Neuron (in vitro differentiated cells): ENCODE measurements around the gene USP53.
"Not testable (repeated sequence)": the region's sequence is repeated elsewhere in the genome, so short reads cannot be mapped to it uniquely, and the experiment has no call there.

Source experiments
- H2AFZ ChIP-seq: one replicate; pipeline ENCODE4 v1.6.1; 2013; ENCODE audit warnings: low read depth, mild to moderate bottlenecking, inconsistent platforms, low read length, moderate library complexity
- H3K27me3 ChIP-seq: one replicate; pipeline ENCODE4 v1.6.1; 2013; ENCODE audit warnings: low read length; ENCODE audit not compliant: insufficient read depth
- H3K36me3 ChIP-seq: one replicate; pipeline ENCODE4 v1.6.1; 2013; ENCODE audit warnings: low read length; ENCODE audit not compliant: insufficient read depth
- H3K4me1 ChIP-seq: one replicate; pipeline ENCODE4 v1.6.1; 2013; ENCODE audit warnings: low read length; ENCODE audit not compliant: insufficient read depth
- H3K4me3 ChIP-seq: 2 replicates; pipeline ENCODE4 v1.5.1; 2013; ENCODE audit warnings: mild to moderate bottlenecking, low read length, moderate library complexity
- H3K9me3 ChIP-seq: one replicate; pipeline ENCODE4 v1.6.1; 2013; ENCODE audit warnings: low read length

USP53 gene

DNA sequence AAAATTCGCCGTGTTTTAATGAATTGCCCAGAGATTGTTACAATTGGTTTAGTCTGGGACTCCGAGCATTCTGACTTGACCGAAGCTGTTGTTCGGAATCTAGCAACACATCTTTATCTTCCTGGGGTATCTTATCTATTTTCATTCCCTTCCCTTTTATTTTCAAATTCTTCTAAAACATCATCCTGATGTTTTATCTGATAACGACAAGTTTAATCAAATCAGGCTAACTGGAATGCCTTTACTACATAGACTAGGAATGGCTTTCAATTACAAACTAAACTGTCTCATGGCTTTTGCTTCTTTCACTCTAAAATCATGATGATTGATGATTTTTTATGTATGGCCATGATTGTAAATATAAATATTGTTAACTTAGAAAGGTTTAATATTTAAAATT lies 48.0 kb downstream of the USP53 start:
- Histone ChIP-seq H3K4me3 (no peak overlapping the region), H2AFZ (no peak overlapping the region), H3K36me3 (no peaks in the 10 kb centered on the region), H3K27me3 (no peaks in the 10 kb centered on the region), H3K9me3 (no peaks in the 10 kb centered on the region), H3K4me1 (no peaks in the 10 kb centered on the region)

- Histone ChIP-seq H3K27me3 (no peaks in the 10 kb centered on the region), H3K4me3 (no peak overlapping the region), H2AFZ (no peak overlapping the region), H3K36me3 (no peaks in the 10 kb centered on the region), H3K4me1 (no peaks in the 10 kb centered on the region), H3K9me3 (no peaks in the 10 kb centered on the region)
These were observed 49.5 kb downstream of the USP53 start for GRCh38 chr4:119261986-119262385.

DNA sequence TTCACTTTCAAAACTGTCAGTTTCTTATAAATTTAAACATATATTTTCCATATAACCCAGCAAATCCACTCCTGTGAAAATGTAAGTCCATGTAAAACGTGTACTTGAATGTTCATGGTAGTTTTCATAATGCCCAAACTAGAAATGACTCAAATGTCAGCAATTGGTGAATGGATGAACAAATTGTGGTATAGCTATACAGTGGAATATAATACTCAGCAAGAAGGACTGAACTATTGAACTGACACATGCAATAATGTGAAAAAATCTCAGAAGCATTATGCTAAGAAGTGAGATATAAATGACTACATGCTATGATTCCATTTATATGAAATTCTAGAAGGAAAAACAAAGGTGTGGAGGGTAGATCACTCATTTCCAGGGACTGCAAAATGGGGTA lies 52.2 kb downstream of the USP53 start:
- Histone ChIP-seq H3K4me3 (no peak overlapping the region), H3K36me3 (no peaks in the 10 kb centered on the region), H3K4me1 (no peaks in the 10 kb centered on the region), H3K9me3 (no peaks in the 10 kb centered on the region), H2AFZ (no peak overlapping the region), H3K27me3 (no peaks in the 10 kb centered on the region)

DNA sequence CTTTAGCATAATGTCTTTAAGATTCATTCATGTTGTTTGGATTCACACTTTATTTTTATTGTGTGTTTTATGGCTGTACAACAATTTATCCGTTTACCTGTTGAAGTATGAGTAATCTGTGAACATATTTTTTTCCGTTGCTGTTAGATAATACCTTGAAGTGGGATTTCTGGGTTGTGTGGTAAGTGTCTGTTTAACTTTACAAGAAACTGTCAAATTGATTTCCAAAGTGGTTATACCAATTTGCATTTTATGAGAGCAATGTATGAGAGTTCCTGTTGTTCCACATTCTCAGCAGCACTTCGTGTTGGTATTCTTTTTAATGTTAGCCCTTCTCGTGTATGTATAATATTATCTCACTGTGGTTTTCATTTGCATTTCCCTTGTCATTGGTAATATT lies 53.6 kb downstream of the USP53 start:
- H3K36me3 ChIP-seq, result peaks cover 2% of the 10 kb centered on the region
- H3K4me1 ChIP-seq, result no peaks in the 10 kb centered on the region
- H3K27me3 ChIP-seq, result no peaks in the 10 kb centered on the region
- no peak overlapping the region for H3K4me3 ChIP-seq
- H2AFZ ChIP-seq, result no peak overlapping the region
- H3K9me3 ChIP-seq, result no peaks in the 10 kb centered on the region

DNA sequence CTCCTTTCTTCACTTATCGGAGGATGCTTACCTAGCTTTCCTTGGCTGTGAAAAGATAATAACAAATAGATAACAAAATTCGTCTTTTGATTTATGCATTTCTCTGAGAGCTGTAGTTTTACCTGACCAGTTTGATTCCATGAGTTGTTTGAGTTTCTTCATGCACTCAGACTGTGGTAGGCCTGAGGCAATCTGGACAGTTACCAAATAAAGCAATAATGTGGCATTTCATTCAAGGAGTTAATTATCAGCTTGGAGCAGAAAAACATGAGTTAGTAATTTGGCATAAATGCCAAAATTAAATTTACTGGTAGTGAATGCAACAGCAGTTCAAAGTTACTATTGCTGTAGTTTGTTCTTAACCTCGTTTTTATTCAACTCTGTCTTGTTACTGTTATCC lies 56.0 kb downstream of the USP53 start:
- Histone ChIP-seq H3K9me3 (no peaks in the 10 kb centered on the region), H3K4me1 (no peaks in the 10 kb centered on the region), H2AFZ (no peak overlapping the region), H3K27me3 (no peaks in the 10 kb centered on the region), H3K4me3 (no peak overlapping the region), H3K36me3 (peaks cover 2% of the 10 kb centered on the region)

- peaks cover 2% of the 10 kb centered on the region for H3K36me3 ChIP-seq
- H2AFZ ChIP-seq, result no peak overlapping the region
- no peaks in the 10 kb centered on the region for H3K27me3 ChIP-seq
- H3K4me3 ChIP-seq, result no peak overlapping the region
- H3K9me3 ChIP-seq, result no peaks in the 10 kb centered on the region
- H3K4me1 ChIP-seq, result no peaks in the 10 kb centered on the region
These were observed 59.0 kb downstream of the USP53 start for GRCh38 chr4:119271361-119272085.

GRCh38 chr4:119279541-119279940 lies 67.0 kb downstream of the USP53 start:
- not testable (repeated sequence) for H3K4me3 ChIP-seq, H3K4me1 ChIP-seq, H3K36me3 ChIP-seq, H3K9me3 ChIP-seq, H2AFZ ChIP-seq, H3K27me3 ChIP-seq

GRCh38 chr4:119279945-119280344 lies 67.4 kb downstream of the USP53 start:
- H3K27me3 ChIP-seq, H3K4me1 ChIP-seq, H3K4me3 ChIP-seq, H3K9me3 ChIP-seq, H2AFZ ChIP-seq, H3K36me3 ChIP-seq: not testable (repeated sequence)

GRCh38 chr4:119281393-119281792 lies 68.9 kb downstream of the USP53 start:
- H3K27me3 ChIP-seq, result no peaks in the 10 kb centered on the region
- H2AFZ ChIP-seq, result no peak overlapping the region
- no peak overlapping the region for H3K4me3 ChIP-seq
- H3K9me3 ChIP-seq, result no peaks in the 10 kb centered on the region
- no peaks in the 10 kb centered on the region for H3K36me3 ChIP-seq
- H3K4me1 ChIP-seq, result no peaks in the 10 kb centered on the region

DNA sequence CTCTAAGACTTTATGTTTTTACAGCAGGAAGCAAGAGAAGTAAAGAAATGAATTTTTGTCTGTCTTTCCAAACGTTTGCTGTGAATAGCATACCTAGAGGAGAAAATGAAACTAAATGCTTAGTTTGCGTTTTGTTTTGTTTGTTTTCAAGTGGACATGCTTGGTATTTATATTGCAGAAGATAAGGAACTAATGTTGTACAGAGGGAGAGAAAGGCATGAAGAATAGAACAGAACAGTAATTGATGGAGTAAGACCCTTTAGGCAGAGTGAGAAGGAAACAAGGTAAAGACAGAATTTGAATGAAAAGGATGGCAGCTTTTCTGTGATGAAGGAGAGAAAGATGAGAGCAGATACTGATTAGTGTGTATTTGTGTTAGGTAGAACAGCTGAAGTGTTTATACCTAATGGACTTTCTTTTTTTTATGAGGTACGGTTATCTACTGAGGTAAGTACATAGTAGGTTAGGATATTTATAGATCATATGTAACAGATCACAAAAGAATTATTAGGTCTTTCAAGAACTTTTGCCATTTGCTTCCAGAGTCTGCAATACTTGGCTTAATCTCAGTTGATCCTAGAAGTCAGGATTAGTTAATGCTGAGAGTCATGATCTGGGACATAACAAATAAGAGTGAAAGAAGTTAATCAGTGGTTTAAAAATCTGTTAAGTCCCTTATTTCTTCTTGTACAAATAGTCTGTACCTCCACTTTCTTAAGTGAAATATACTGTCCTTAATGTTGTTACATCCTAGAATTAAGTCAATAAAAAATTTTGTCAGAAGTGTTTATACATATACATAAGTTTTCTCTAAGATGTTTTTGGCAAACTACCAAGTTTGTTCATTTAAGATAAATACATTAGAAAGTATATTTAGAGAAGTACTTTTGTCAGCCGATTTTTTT lies 72.6 kb downstream of the USP53 start:
- no peak overlapping the region for H3K4me3 ChIP-seq

DNA sequence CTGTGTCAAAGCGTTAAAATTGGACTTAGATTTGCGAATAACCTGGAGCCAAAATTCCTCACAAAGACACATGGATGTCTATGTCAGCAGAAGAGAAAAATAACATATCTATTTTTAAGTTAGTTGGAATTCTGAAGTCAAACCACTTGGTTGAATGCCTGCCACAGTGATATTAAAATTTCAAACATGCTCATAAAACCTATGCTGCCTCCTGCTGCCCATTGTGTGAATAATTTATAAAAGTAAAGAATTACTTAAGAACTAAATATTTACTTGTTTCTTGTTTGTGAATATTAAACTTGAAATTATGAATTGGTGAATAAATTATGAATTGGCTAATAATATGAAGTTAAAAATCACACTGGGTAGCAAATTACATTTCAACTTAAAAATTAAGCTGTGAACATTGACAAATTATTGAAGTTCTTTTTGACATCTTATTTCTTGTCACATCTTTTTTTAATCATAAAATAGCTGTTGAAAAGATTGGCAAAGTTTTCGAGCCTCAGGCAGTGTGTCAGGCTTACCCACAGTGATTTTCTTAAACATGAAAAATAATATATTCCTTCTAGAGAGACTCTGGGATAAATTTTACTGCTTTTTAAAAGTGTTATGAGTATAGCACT lies 74.0 kb downstream of the USP53 start:
- H3K27me3 ChIP-seq, result no peaks in the 10 kb centered on the region
- no peak overlapping the region for H2AFZ ChIP-seq
- H3K4me3 ChIP-seq, result no peak overlapping the region
- no peaks in the 10 kb centered on the region for H3K4me1 ChIP-seq
- no peaks in the 10 kb centered on the region for H3K36me3 ChIP-seq
- no peaks in the 10 kb centered on the region for H3K9me3 ChIP-seq

More for the DNA sequence above, 72.6 kb downstream of the USP53 start:
- Histone ChIP-seq H2AFZ (no peak overlapping the region), H3K9me3 (no peaks in the 10 kb centered on the region), H3K36me3 (no peaks in the 10 kb centered on the region), H3K4me1 (no peaks in the 10 kb centered on the region), H3K27me3 (no peaks in the 10 kb centered on the region)

DNA sequence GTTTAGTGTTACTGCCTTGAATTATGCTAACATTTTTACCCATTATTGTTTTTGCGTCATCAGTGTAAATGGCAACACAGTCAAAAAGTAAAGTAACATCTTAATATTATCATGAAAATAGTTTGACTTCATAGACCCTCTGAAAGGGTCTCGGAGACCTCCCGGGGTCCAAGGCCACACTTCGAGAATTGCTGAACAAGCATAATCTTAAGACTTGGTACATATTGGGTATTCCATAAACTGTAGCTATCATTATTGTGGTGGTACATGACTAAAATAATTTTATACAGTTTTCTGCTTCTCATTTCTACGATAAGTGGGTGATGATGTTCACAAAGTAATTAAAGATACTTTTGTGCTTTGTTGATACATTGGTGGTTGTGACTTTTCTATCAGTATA lies 76.8 kb downstream of the USP53 start:
- Histone ChIP-seq H3K4me3 (no peak overlapping the region), H3K27me3 (no peaks in the 10 kb centered on the region), H3K36me3 (peaks cover 3% of the 10 kb centered on the region), H2AFZ (no peak overlapping the region), H3K4me1 (no peaks in the 10 kb centered on the region), H3K9me3 (no peaks in the 10 kb centered on the region)

DNA sequence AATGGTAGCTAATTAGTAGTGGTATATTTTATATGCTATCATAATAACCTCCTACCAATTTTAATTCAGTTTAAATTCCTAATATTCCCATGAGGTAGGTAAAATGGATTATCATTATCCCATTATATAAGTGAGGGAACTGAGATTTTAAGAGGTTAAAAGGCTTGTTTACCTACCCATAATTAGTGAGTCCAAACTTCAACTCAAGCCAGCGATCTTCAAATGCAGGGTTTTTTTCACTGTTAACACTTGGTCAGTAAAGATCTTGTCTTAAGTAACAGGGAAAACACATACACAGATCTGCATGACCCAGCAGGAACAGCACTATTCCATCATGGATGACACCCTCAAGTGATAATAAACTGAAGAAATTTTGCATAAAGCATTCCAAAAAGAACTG lies 78.1 kb downstream of the USP53 start:
- Histone ChIP-seq H2AFZ (no peak overlapping the region), H3K9me3 (no peaks in the 10 kb centered on the region), H3K4me3 (no peak overlapping the region), H3K27me3 (no peaks in the 10 kb centered on the region), H3K4me1 (no peaks in the 10 kb centered on the region), H3K36me3 (peaks cover 3% of the 10 kb centered on the region)
